CD4-positive, alpha-beta T cell (primary cell): Measurements from ENCODE around the gene SPSB3. TPM values are rescaled to one million over a fixed set of nuclear protein-coding genes. Genes with fewer than 3 reads are reported as not detected.

ENCODE experiments used
- ATAC-seq: fragments of 200-7000 bp; cut with Tn5 transposase; one replicate; pipeline ENCODE4 v1.10.0; 2022; ENCODE audit warnings: mild to moderate bottlenecking; ENCODE audit not compliant: poor library complexity
- CTCF ChIA-PET: fragments of 350-600 bp; sonication (Branson Sonifier 250); formaldehyde crosslinking; loops from one replicate; lab custom pipeline; 2021; ENCODE audit warnings: antibody characterized with exemption, inconsistent platforms; lab: Charles Lee
- POLR2A ChIA-PET: fragments of 350-600 bp; sonication (Branson Sonifier 250); formaldehyde crosslinking; loops from one replicate; lab custom pipeline; 2021; ENCODE audit warnings: antibody characterized with exemption, inconsistent platforms; lab: Charles Lee
- DNase-seq, 14 experiments: peaks; one replicate each; pipeline ENCODE4 v3.0.0-alpha.2; 2013 to 2020; ENCODE audit warnings: mixed read lengths in 2 of 14
- H3K27ac ChIP-seq, 2 donors: one replicate each; pipeline versions ENCODE4 v1.5.1 to v1.7.0; 2013; ENCODE audit warnings: low read length in 2 of 2, low read depth in 1 of 2, mild to moderate bottlenecking in 1 of 2
- H3K27me3 ChIP-seq, 2 experiments: 1 replicate in 1 of 2; 2 replicates in 1 of 2; pipeline versions ENCODE4 v1.6.1 to v1.7.0; 2013; ENCODE audit warnings: low read length in 2 of 2, control low read depth in 1 of 2, mild to moderate bottlenecking in 1 of 2, moderate library complexity in 1 of 2; ENCODE audit not compliant: insufficient read depth in 2 of 2, control insufficient read depth in 1 of 2
- H3K36me3 ChIP-seq: one replicate; pipeline ENCODE4 v1.6.1; 2013; ENCODE audit warnings: low read length, control low read depth; ENCODE audit not compliant: insufficient read depth
- H3K4me1 ChIP-seq: one replicate; pipeline ENCODE4 v1.6.1; 2013; ENCODE audit warnings: low read length, control low read depth; ENCODE audit not compliant: insufficient read depth
- H3K4me3 ChIP-seq: one replicate; pipeline ENCODE4 v1.5.1; 2013; ENCODE audit warnings: mild to moderate bottlenecking, low read length, moderate library complexity
- H3K9me3 ChIP-seq, 2 experiments: 1 replicate in 1 of 2; 2 replicates in 1 of 2; pipeline versions ENCODE4 v1.6.1 to v1.7.0; 2013; ENCODE audit warnings: low read length in 2 of 2, mild to moderate bottlenecking in 2 of 2, control low read depth in 1 of 2, moderate library complexity in 1 of 2; ENCODE audit not compliant: control insufficient read depth in 1 of 2, insufficient read depth in 1 of 2
- H3K27ac Mint-ChIP-seq: one replicate; pipeline ENCODE4 v1.8.0; 2020; ENCODE audit warnings: mixed read lengths
- H3K27me3 Mint-ChIP-seq: one replicate; pipeline ENCODE4 v1.8.0; 2021; ENCODE audit warnings: mixed read lengths
- H3K36me3 Mint-ChIP-seq: one replicate; pipeline ENCODE4 v1.8.0; 2021; ENCODE audit warnings: low read depth, mixed read lengths
- H3K4me1 Mint-ChIP-seq: one replicate; pipeline ENCODE4 v1.8.0; 2021; ENCODE audit warnings: low read depth, mixed read lengths
- H3K4me3 Mint-ChIP-seq: one replicate; pipeline ENCODE4 v1.8.0; 2020; ENCODE audit warnings: mild to moderate bottlenecking, mixed read lengths
- H3K9me3 Mint-ChIP-seq: one replicate; pipeline ENCODE4 v1.8.0; 2020; ENCODE audit warnings: mixed read lengths
- CTCF ChIP-seq: fragments of 200-600 bp; IDR thresholded peaks from one replicate; pipeline ENCODE4 v1.8.0; 2022; ENCODE audit warnings: antibody characterized with exemption, mild to moderate bottlenecking
- intact Hi-C, 2 experiments: fragments of 100-400 bp; cut with DNase I in 1 of 2; cut with micrococcal nuclease in 1 of 2; formaldehyde crosslinking; loops; one replicate each; pipeline versions ENCODE4 v1.15.1 to v1.9.0; 2023 to 2025; cut with DNase I, micrococcal nuclease
- total RNA-seq, 174 experiments: library from RNA in 2 of 174; stranded (reverse) in 2 of 174; gene quantifications; one replicate each; pipeline ENCODE4 v1.2.3 and lab custom pipeline; 2021 to 2026

The SPSB3 gene
- total RNA-seq, 2 experiments from 2014 or later: 86.3 to 87.6 TPM

GRCh38 chr16:1768767-1769401 lies 13.5 kb downstream of the SPSB3 start:
- CTCF ChIA-PET: no interaction called here

GRCh38 chr16:1768061-1768766 lies 14.2 kb downstream of the SPSB3 start:
- CTCF ChIA-PET: no interaction called here
- Mint-ChIP-seq H3K36me3 (peaks cover 35% of the 10 kb centered on the region), H3K4me1 (peaks cover 12% of the 10 kb centered on the region), H3K27ac (no peak overlapping the region), H3K4me3 (peak overlapping the region; percentile 18), H3K27me3 (no peaks in the 10 kb centered on the region), H3K9me3 (no peaks in the 10 kb centered on the region)
- Histone ChIP-seq H3K4me3 (no peak overlapping the region), H3K36me3 (peaks cover 48% of the 10 kb centered on the region), H3K27me3 (no peaks in the 10 kb centered on the region), H3K27ac (no peak overlapping the region), H3K9me3 (no peaks in the 10 kb centered on the region), H3K4me1 (peaks cover 23% of the 10 kb centered on the region)
- no peak for DNase-seq
- TF ChIP-seq CTCF: no peak
- ATAC-seq: no peak
- POLR2A ChIA-PET: interaction anchor here (0.7 to 7.9 kb wide), 2 partner anchors 13 to 90 kb away, joined by 3 to 163 read pairs; partner anchors contain the start of genes JPT2, NUBP2 and SPSB3
- intact Hi-C loops: loop anchor here in 1 of 2 experiments (5.0 kb wide), 1 partner anchor 174 kb away; the partner anchor contains the start of gene MSRB1

More at GRCh38 chr16:1768767-1769401, 13.5 kb downstream of the SPSB3 start:
- Mint-ChIP-seq H3K4me3 (no peak overlapping the region), H3K27me3 (no peaks in the 10 kb centered on the region), H3K9me3 (no peaks in the 10 kb centered on the region), H3K36me3 (peaks cover 35% of the 10 kb centered on the region), H3K27ac (no peak overlapping the region), H3K4me1 (peaks cover 15% of the 10 kb centered on the region)
- peaks cover 26% of the 10 kb centered on the region for H3K4me1 ChIP-seq
- no peaks in the 10 kb centered on the region for H3K9me3 ChIP-seq
- POLR2A ChIA-PET: interaction anchor here (0.7 to 7.9 kb wide), 2 partner anchors 13 to 91 kb away, joined by 3 to 163 read pairs; partner anchors contain the start of genes JPT2, NUBP2 and SPSB3
- H3K36me3 ChIP-seq: peaks cover 45% of the 10 kb centered on the region
- no peaks in the 10 kb centered on the region for H3K27me3 ChIP-seq
- no peak overlapping the region for H3K4me3 ChIP-seq
- H3K27ac ChIP-seq: no peak overlapping the region
- intact Hi-C loops: loop anchor here in 1 of 2 experiments (5.0 kb wide), 1 partner anchor 173 kb away; the partner anchor contains the start of gene MSRB1
- ATAC-seq (no peak), DNase-seq (no peak)
- no peak for TF ChIP-seq CTCF

GRCh38 chr16:1767116-1767994 lies 15.0 kb downstream of the SPSB3 start:
- H3K4me3 Mint-ChIP-seq: no peak overlapping the region
- CTCF ChIA-PET: no interaction called here
- H3K27me3 Mint-ChIP-seq: no peaks in the 10 kb centered on the region

More at GRCh38 chr16:1767116-1767994, 15.0 kb downstream of the SPSB3 start:
- Histone ChIP-seq H3K36me3 (peaks cover 56% of the 10 kb centered on the region), H3K27ac (no peak overlapping the region), H3K27me3 (no peaks in the 10 kb centered on the region), H3K4me1 (peaks cover 22% of the 10 kb centered on the region), H3K9me3 (no peaks in the 10 kb centered on the region), H3K4me3 (no peak overlapping the region)
- intact Hi-C loops: loop anchor here in 1 of 2 experiments (5.0 kb wide), 1 partner anchor 175 kb away; the partner anchor contains the start of gene MSRB1
- no peak for TF ChIP-seq CTCF
- ATAC-seq (no peak), DNase-seq (no peak)
- Mint-ChIP-seq H3K9me3 (no peaks in the 10 kb centered on the region), H3K36me3 (peaks cover 33% of the 10 kb centered on the region), H3K4me1 (peaks cover 12% of the 10 kb centered on the region), H3K27ac (peak overlapping the region; percentile 20)
- POLR2A ChIA-PET: interaction anchor here (7.9 kb wide), 1 partner anchor 14 kb away, joined by 163 read pairs; the partner anchor contains the start of genes NUBP2 and SPSB3
